GM12891 (cell line): ENCODE results near the gene VCX3B.
A peak's percentile ranks its signal among the peaks of the same experiment; 100 is the strongest.
"Not testable (repeated sequence)": the region's sequence is repeated elsewhere in the genome, so short reads cannot be mapped to it uniquely, and the experiment has no call there.

Experiments used
- DNase-seq: peaks from one replicate; pipeline ENCODE4 v3.0.0; 2011; ENCODE audit warnings: low spot score; ENCODE audit not compliant: insufficient read length
- FAIRE-seq: peaks from 2 replicates; lab custom pipeline; 2011; peaks lifted over from hg19 to GRCh38; lab: Jason Lieb, UNC
- PAX5 ChIP-seq: IDR thresholded peaks from 2 replicates; pipeline ENCODE4 v1.6.1; 2011; ENCODE audit warnings: low read length, moderate library complexity, mild to moderate bottlenecking; ENCODE audit not compliant: insufficient read depth, severe bottlenecking
- POLR2A ChIP-seq: IDR thresholded peaks from 2 replicates; pipeline ENCODE4 v1.6.1; 2011; ENCODE audit warnings: low read depth, low read length, control low read depth
- POLR2AphosphoS5 ChIP-seq: IDR thresholded peaks from 2 replicates; pipeline ENCODE4 v1.6.1; 2011; ENCODE audit warnings: low read depth, low read length, control low read depth
- POU2F2 ChIP-seq: IDR thresholded peaks from 2 replicates; pipeline ENCODE4 v1.6.1; 2011; ENCODE audit warnings: low read depth, mild to moderate bottlenecking, control low read depth, low read length, moderate library complexity
- SPI1 ChIP-seq: IDR thresholded peaks from 2 replicates; pipeline ENCODE4 v1.6.1; 2011; ENCODE audit warnings: low read depth, low read length, control low read depth
- TAF1 ChIP-seq: IDR thresholded peaks from 2 replicates; pipeline ENCODE4 v1.6.1; 2011; ENCODE audit warnings: low read depth, low read length, control low read depth

The VCX3B gene

DNA sequence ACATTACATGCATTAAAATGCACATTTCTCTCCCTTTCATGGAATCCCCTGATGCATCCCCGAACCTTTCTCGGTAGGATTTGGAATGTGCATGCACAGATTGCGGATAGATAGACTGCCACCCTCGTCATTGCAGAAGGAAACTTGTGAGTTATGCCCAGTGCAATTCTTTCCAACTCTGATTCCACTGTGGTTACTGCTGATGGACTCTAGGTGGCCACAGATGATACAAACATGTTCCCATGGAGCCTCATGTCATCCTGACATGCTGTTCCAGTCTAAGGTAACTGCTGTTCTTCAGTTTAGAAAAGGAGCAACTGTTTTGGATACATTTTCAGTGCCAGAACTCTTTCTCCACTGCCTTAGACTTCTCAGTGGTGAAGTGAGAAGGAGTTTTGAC is 9.1 kb upstream of the VCX3B start:
- DNase-seq (no peak), FAIRE-seq (no peak)
- TF ChIP-seq PAX5 (no peak), POLR2A (no peak), POU2F2 (no peak), POLR2AphosphoS5 (no peak), SPI1 (no peak), TAF1 (no peak)

DNA sequence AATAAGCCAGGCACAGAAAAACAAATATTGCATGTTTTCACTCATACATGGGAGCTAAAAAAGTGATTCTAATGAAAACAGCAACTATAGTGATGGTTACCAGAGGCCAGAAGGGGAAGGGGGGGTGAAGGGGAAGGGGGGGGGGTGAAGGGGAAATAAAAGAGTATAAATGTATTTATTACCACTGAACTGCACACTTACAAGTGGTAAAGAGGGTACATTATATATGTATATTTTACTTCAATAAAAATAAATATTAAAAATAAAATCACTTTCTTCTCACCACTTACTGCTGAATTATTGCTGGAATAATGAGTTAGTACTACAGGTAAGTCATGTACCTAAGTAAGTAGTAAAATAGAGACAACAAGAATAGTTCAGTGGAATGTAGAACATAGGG is 2.1 kb upstream of the VCX3B start:
- TF ChIP-seq POU2F2 = no peak
- no peak for TF ChIP-seq TAF1
- no peak for TF ChIP-seq PAX5
- no peak for TF ChIP-seq SPI1
- TF ChIP-seq POLR2A = no peak
- no peak for TF ChIP-seq POLR2AphosphoS5
- FAIRE-seq (no peak), DNase-seq (no peak)

DNA sequence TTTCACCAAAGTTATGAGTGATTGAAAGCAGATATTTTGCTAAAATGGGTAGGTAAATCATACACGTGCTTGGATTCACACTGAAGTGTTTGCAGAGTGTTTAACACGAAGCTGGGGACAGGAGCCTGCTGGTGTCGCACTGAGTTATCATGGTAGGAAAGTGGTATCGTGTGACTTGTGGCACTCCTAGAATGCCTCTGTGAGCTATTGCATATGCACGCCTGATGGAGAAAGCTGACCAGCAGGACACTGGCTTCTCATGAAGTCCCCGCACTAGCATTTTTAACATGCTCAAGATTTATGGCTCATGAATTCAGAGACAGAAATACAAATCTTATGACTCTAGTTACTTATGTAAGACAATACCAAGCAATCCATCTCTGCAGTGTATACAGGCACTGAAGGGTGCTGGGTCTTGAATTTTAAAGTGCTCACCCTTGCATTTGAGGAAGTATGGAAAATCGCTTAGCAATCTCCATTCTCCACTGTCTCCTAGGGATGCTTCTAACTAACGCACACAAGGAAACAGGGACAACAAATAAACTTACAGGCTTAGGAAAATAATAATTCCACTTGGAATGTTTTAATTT is 19.8 kb downstream of the VCX3B start:
- DNase-seq (no peak), FAIRE-seq (no peak)
- no peak for TF ChIP-seq POLR2A
- TF ChIP-seq SPI1 = no peak
- no peak for TF ChIP-seq PAX5
- TF ChIP-seq POLR2AphosphoS5 = no peak
- no peak for TF ChIP-seq POU2F2
- TF ChIP-seq TAF1 = no peak

DNA sequence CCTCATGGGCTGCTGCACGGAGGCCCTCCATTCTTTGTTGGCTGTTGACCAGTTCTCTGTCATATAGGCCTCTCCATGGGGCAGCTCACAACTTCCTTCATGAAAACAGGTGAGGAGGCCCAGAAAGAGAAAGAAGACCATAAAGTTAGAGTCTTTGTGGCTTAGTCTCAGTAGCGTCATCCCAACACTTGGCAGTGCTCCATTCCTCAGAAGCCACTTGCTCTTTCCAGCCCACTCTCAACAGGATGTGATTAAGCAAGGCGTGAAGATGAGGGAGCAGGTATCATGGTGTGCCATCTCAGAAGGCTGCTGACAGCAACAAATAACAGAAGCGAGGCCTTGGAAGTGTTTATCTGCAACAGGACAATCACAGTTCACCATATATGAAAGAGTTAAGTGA is 30.4 kb downstream of the VCX3B start:
- peak; percentile 81 for FAIRE-seq
- not testable (repeated sequence) for DNase-seq

DNA sequence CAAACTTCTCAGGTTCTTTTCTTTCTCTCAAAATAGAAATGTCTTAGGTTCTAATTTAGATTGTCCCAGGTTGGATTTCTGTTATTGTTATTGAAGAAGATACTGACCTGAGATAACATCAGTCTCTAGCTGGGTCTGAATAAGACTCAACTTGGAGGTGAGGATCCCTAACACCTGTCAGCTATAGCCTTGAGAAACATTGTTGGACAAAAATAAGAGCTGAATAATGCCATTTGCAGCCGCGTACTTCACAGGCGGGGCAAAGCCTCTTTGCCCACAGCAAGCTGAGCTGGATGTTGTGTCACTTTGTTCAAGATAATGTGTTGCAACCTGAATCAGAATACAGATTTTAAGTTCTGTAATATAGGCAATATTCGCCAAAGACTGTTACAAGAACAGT is 35.6 kb downstream of the VCX3B start:
- FAIRE-seq = no peak
- TF ChIP-seq POU2F2 (no peak), TAF1 (no peak), POLR2AphosphoS5 (no peak), POLR2A (no peak), SPI1 (no peak), PAX5 (no peak)
- no peak for DNase-seq

DNA sequence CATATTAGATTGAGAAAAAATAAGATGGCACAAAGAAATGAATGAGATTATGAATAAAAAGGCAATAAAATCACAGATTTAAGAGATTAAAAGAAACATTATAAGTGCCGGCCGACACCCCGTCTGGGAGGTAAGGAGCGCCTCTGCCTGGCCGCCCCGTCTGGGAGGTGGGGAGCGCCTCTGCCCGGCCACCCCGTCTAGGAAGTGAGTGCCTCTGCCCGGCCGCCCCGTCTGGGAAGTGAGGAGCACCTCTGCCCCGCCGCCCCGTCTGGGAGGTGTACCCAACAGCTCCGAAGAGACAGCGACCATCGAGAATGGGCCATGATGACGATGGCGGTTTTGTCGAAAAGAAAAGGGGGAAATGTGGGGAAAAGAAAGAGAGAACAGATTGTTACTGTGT is 37.5 kb downstream of the VCX3B start:
- FAIRE-seq, DNase-seq: not testable (repeated sequence)

DNA sequence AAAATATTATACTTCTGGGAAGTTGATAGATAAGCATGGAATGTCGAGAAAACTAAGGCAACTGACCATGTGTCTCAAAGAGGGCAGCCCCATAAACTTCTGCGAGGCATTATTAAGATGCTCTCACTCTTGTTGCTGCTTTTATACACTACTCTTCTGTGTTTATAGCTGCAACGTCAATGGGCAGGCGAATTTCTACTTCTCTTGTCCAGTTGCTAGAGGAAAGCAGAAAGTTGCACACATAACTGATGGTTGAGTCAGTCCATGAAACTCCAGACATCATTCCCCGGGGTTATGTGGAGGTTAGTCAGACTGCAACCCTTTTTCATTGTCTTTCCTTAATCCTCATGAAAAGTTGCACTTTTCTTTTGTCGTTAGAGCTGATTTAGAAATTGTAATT is 39.8 kb downstream of the VCX3B start:
- no peak for TF ChIP-seq PAX5
- TF ChIP-seq TAF1 = no peak
- TF ChIP-seq POLR2AphosphoS5 = no peak
- no peak for TF ChIP-seq SPI1
- no peak for TF ChIP-seq POLR2A
- no peak for TF ChIP-seq POU2F2
- DNase-seq (no peak), FAIRE-seq (no peak)
